Endothelial cell of umbilical vein (primary cell): ENCODE results near the gene PPM1L.

Source experiments
- EZH2 ChIP-seq: IDR thresholded peaks from 2 replicates; pipeline ENCODE4 v1.6.1; 2012; ENCODE audit warnings: borderline replicate concordance, low read depth, mild to moderate bottlenecking, moderate library complexity, low read length, inconsistent platforms; ENCODE audit not compliant: severe bottlenecking
- GATA2 ChIP-seq: IDR thresholded peaks from 2 replicates; pipeline ENCODE4 v1.7.0; 2011; ENCODE audit warnings: low read depth, mild to moderate bottlenecking, moderate library complexity, mixed read lengths, low read length; ENCODE audit not compliant: insufficient read length, insufficient read depth
- MYC ChIP-seq: IDR thresholded peaks from one replicate; pipeline ENCODE4 v1.6.1; 2011; ENCODE audit warnings: mild to moderate bottlenecking, low read depth, low read length
- POLR2AphosphoS5 ChIP-seq: IDR thresholded peaks from 2 replicates; pipeline ENCODE4 v1.6.1; 2012; ENCODE audit warnings: low read depth, mild to moderate bottlenecking, control low read depth, low read length, moderate library complexity; ENCODE audit not compliant: insufficient read depth
- TF ChIP-seq, protein P1 (sequence below), 2 donors: IDR thresholded peaks; 1 replicate in 1 of 2; 2 replicates in 1 of 2; pipeline ENCODE4 v1.5.1; 2011; ENCODE audit warnings: low read length in 2 of 2, mild to moderate bottlenecking in 2 of 2, moderate library complexity in 2 of 2, control low read depth in 1 of 2, inconsistent platforms in 1 of 2, low read depth in 1 of 2; ENCODE audit not compliant: insufficient read depth in 1 of 2; ENCODE audit errors: extremely low read depth in 1 of 2

DNA sequence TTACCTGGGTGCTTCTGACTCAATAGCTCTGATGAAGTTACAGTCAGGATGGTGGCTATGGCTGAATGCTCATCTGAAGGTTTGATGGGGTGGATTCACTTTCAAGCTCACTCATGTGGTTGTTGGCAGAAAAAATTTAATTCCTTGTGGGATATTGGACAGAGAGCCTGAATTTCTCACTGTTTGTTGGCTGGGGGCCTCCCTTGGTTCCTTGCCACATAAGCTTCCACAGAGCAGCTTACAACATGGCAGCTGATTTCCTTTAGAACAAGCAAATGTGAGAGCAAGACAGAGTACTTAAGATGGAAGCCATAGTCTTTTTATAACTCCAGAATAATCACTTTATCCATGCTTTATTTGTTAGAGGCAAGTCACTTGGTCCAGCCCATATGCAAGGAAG lies 150.6 kb downstream of the PPM1L start:
- no peak for TF ChIP-seq POLR2AphosphoS5
- TF ChIP-seq, protein P1, sequence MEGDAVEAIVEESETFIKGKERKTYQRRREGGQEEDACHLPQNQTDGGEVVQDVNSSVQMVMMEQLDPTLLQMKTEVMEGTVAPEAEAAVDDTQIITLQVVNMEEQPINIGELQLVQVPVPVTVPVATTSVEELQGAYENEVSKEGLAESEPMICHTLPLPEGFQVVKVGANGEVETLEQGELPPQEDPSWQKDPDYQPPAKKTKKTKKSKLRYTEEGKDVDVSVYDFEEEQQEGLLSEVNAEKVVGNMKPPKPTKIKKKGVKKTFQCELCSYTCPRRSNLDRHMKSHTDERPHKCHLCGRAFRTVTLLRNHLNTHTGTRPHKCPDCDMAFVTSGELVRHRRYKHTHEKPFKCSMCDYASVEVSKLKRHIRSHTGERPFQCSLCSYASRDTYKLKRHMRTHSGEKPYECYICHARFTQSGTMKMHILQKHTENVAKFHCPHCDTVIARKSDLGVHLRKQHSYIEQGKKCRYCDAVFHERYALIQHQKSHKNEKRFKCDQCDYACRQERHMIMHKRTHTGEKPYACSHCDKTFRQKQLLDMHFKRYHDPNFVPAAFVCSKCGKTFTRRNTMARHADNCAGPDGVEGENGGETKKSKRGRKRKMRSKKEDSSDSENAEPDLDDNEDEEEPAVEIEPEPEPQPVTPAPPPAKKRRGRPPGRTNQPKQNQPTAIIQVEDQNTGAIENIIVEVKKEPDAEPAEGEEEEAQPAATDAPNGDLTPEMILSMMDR (IDR thresholded peaks at IDR 0.05; ENCODE audit: extremely low read depth in 1 of 2, insufficient read depth in 1 of 2, low read depth in 1 of 2, low read length in 2 of 2), result no peak
- no peak for TF ChIP-seq EZH2
- no peak for TF ChIP-seq GATA2
- TF ChIP-seq MYC, result no peak
